ENCODE results near the gene PTPN14.

Gene PTPN14

DNA sequence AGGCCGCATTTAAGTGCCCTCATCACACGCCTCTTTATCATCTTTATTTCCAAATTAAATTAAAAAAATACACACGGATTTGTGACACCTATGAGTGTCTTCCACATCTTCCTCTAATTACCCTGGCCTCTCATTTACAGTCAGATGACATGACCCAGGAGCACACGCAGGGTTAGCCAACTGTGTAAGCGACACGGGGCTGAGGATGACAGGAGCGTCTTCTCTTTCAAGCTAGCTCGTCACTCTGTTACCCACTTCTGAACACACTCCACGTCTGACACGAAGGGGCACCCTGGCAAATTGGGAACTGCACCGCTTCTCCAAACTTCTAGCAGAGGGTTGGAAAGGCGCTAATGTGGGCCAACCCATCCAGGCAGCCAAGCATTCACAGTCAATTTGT, 158.3 kb downstream of the PTPN14 start:
- H3K4me3 ChIP-seq (ENCODE audit: low read length), result no peak overlapping the region
- TF ChIP-seq, protein P1, sequence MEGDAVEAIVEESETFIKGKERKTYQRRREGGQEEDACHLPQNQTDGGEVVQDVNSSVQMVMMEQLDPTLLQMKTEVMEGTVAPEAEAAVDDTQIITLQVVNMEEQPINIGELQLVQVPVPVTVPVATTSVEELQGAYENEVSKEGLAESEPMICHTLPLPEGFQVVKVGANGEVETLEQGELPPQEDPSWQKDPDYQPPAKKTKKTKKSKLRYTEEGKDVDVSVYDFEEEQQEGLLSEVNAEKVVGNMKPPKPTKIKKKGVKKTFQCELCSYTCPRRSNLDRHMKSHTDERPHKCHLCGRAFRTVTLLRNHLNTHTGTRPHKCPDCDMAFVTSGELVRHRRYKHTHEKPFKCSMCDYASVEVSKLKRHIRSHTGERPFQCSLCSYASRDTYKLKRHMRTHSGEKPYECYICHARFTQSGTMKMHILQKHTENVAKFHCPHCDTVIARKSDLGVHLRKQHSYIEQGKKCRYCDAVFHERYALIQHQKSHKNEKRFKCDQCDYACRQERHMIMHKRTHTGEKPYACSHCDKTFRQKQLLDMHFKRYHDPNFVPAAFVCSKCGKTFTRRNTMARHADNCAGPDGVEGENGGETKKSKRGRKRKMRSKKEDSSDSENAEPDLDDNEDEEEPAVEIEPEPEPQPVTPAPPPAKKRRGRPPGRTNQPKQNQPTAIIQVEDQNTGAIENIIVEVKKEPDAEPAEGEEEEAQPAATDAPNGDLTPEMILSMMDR (conservative IDR thresholded peaks at IDR 0.05; ENCODE audit: low read length), result no peak
- DNase-seq (ENCODE audit: low read depth), result no peak

DNA sequence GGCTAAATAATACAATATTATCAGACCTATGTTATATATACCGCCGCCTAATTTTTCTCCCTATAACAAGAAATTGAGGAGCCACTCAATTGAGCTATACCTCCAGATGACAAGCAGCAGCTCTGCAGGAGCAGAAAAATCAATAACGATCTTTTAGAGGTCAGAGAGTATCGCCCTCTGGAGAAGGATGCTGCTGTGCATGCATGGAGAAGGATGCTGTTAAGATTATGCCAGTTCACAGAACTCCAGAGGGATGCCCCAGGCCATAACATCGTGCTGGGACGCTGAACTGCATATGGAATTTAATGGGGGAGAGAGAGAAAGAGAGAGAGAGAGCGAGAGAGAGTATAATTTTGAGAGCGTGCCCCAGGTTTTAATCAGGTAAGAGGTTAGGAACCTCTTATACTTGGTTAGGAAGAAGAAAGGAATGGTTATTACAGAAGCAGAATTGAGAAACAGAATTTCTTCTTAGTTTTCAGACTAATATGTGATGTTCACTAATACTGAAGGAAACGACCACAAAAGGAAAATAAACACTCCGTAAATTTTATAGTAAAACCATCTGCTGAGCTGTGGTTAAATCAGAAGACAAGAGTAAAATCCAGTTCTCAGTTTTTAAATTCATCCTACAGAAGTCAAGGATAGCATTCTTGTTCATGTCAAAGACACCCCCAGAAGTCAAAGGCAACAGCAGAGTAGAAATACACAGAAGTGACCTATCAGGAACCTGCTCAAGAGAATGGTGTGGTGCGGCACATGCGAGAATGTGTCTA, 159.3 kb downstream of the PTPN14 start:
- DNase-seq (ENCODE audit: low read depth), result no peak
- H3K4me3 ChIP-seq (ENCODE audit: low read length), result no peak overlapping the region
- TF ChIP-seq, protein P1 (conservative IDR thresholded peaks at IDR 0.05; ENCODE audit: low read length), result no peak

DNA sequence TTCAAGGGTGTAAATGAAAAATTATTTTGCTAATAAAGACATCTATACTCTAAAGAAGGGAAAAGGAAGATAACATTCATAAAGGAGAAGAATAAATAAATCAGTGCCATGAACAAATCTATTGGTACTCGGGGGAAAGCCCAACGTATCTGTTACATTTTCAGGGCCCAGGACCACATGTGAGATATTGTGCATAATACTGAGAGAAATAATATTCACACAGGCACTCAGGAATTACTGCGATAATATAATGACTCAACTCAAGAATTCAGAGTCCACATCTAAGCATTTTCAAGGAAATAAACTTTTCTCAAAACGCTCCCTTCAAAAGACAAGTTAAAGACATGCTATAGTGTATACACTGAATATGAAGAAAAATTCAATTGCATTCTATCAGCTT, 161.7 kb downstream of the PTPN14 start:
- TF ChIP-seq, protein P1 (conservative IDR thresholded peaks at IDR 0.05; ENCODE audit: low read length), result no peak
- H3K4me3 ChIP-seq (ENCODE audit: low read length), result no peak overlapping the region
- DNase-seq (ENCODE audit: low read depth), result no peak

DNA sequence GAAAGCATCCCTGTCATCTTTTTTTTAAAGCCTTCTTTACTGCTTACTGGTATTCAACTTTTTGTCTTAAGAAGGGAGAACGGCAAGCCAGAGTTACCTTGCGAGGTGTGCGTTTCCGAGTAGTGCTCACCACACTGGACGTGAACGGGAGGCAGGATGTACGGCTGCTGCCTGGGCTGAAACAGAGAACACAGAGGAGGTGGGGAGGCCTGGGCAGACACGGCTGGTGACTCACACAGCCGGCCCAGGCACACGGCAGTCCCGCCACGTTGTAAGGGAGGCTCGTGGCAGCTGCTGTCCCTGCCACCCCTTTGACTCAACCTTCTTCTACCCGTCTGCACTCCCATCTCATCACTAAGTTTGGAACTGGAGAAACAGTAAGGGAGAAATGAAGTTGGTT, 164.7 kb downstream of the PTPN14 start:
- H3K4me3 ChIP-seq (ENCODE audit: low read length), result no peak overlapping the region
- DNase-seq (ENCODE audit: low read depth), result no peak
- TF ChIP-seq, protein P1 (conservative IDR thresholded peaks at IDR 0.05; ENCODE audit: low read length), result no peak

DNA sequence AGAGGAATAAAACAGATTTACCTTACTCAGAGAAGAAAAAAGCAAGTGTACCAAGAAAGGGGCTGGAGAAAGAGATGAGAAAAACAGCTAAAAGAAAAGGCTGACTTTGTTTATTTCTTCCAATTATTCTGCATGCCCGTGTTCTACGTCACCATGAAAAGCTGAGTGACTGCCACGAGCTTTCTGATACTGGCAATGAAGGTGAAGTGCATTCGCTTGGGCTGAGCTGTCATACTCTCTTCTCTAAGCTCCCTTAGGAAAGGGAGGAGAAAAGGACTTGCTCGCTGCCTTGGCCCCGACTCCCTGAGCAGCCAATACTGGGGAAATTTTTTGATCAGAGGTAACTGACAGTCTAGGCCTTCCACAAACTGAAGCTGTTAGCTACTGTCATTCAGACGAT, 165.1 kb downstream of the PTPN14 start:
- TF ChIP-seq, protein P1 (conservative IDR thresholded peaks at IDR 0.05; ENCODE audit: low read length), result no peak
- H3K4me3 ChIP-seq (ENCODE audit: low read length), result no peak overlapping the region
- DNase-seq (ENCODE audit: low read depth), result no peak

DNA sequence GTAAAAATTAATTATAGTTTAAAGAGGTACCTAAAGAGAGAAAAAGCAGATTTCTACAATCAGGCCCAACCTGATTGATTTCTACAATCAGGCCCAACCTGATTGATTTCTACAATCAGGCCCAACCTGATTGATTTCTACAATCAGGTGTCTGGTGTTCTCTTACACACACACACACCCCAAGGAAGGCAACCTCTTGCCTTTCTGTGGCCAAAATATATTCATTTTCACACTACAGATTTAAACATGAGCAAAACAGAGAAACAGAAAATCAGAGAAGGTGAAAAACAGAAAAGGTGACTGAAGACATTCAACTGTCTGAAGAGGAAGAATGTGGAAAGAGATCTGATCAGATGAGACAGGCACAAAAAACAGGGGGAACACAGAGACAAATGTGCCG, 166.0 kb downstream of the PTPN14 start:
- TF ChIP-seq, protein P1 (conservative IDR thresholded peaks at IDR 0.05; ENCODE audit: low read length), result no peak
- no peak overlapping the region for H3K4me3 ChIP-seq (ENCODE audit: low read length)
- DNase-seq (ENCODE audit: low read depth), result no peak

DNA sequence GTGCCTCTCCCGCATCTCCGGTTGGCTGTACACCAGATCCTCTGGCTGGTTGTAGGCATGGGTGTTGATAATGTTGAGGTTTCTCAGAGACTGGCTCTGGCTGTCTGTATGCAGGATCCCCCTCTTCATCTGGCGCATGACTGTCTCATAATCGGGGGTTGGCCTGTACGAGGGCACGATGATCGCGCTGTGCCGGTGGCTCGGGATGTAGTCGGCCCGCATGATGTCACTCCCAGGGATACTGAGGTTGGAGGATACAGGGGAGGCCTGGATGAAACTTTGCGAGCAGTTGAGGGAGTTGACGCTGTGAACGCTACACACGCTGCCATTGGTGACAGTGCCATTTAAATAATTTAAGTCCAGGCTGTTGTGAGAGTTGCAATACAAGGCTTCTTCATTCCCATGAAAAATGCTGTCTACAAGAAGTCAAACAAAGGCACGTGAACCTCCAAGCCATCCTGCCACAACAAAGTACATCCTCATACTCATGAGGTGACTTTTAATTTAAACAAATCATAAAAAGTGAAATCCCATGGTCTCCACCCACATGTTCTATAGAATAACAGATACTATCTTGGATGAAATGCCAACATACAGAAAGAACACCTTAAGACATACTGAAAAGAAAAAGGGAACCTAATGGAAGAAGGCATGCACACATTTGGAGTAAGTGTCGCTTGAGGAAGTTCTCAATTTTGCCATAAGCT, 166.9 kb downstream of the PTPN14 start:
- no peak overlapping the region for H3K4me3 ChIP-seq (ENCODE audit: low read length)
- TF ChIP-seq, protein P1 (conservative IDR thresholded peaks at IDR 0.05; ENCODE audit: low read length), result no peak
- no peak for DNase-seq (ENCODE audit: low read depth)
